Prostate gland (tissue), 2 donors: ENCODE results near the gene DYNC2LI1. TPM values are rescaled to one million over a fixed set of nuclear protein-coding genes. Genes with fewer than 3 reads are reported as not detected.

Experiments
- DNase-seq: peaks from one replicate; pipeline ENCODE4 v3.0.0-alpha.2; 2019; ENCODE audit warnings: low spot score
- H3K27ac ChIP-seq, 2 donors: fragments of 200-600 bp; sonication (generic); 2 replicates each; pipeline ENCODE4 v1.5.1; 2017 to 2019
- H3K27me3 ChIP-seq: fragments of 200-600 bp; sonication (generic); replicated peaks from 2 replicates; pipeline ENCODE4 v1.5.1; 2019; ENCODE audit not compliant: insufficient read depth
- H3K36me3 ChIP-seq, 2 donors: fragments of 200-600 bp; sonication (generic); 1 replicate in 1 of 2; 2 replicates in 1 of 2; pipeline versions ENCODE4 v1.5.1 to v1.8.1; 2017 to 2019
- H3K4me1 ChIP-seq: fragments of 200-600 bp; sonication (generic); replicated peaks from 2 replicates; pipeline ENCODE4 v1.5.1; 2019
- H3K4me3 ChIP-seq, 2 donors: fragments of 200-600 bp; sonication (generic); 2 replicates each; pipeline ENCODE4 v1.5.1; 2017 to 2019
- H3K9me3 ChIP-seq: fragments of 200-600 bp; sonication (generic); 2 replicates; pipeline ENCODE4 v1.5.1; 2017
- CTCF ChIP-seq, 4 experiments: fragments of 200-600 bp in 2 of 4; fragments of 450-650 bp in 2 of 4; sonication (generic) in 2 of 4; IDR thresholded peaks; 1 replicate in 3 of 4; 2 replicates in 1 of 4; pipeline ENCODE4 v1.5.1; 2016 to 2019; ENCODE audit warnings: antibody characterized with exemption in 4 of 4, mild to moderate bottlenecking in 2 of 4, moderate library complexity in 2 of 4
- POLR2A ChIP-seq: fragments of 450-650 bp; IDR thresholded peaks from one replicate; pipeline ENCODE4 v1.6.1; 2016; ENCODE audit warnings: antibody characterized with exemption, mild to moderate bottlenecking
- POLR2AphosphoS5 ChIP-seq: sonication (generic); formaldehyde crosslinking; IDR thresholded peaks from one replicate; pipeline ENCODE4 v1.6.1; 2017; ENCODE audit warnings: antibody characterized with exemption
- WGBS: methylation state at CpG from one replicate; pipeline ENCODE4 v1.1.5; 2018; 5-methylcytosine and 5-hydroxymethylcytosine counted together
- intact Hi-C: fragments of 100-400 bp; cut with DNase I; formaldehyde crosslinking; loops from one replicate; pipeline ENCODE4 v1.14.2; 2022
- total RNA-seq, 2 donors: library from RNA; depleted of rRNA; stranded (reverse); fragments of >200 nt; gene quantifications; one replicate each; pipeline ENCODE4 v1.1.0, GENCODE V29; 2016

DYNC2LI1 gene
- total RNA-seq, 2 donors from 2014 or later, result 26.1 to 27.3 TPM

DNA sequence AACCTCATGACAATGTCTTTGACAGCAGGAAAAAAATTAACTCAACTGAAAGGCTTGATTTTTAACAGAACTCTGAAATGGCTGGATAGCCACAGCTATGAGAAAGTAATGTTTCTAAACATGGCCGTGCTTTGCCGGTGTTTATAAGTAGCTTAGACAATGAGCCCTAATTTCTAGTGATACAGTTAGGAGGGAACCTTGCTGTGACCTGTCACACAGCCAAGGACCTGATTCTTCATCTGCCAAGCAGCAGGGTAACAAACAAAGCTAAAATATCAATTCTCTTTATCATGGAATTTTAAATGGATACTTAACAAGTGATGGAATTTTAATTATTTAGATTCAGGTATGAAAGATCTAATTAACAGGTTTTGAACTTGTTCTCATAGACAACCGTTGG is 24.3 kb upstream of the DYNC2LI1 start:
- no peak overlapping the region for H3K4me3 ChIP-seq
- no peaks in the 10 kb centered on the region for H3K36me3 ChIP-seq
- H3K4me1 ChIP-seq, result no peaks in the 10 kb centered on the region
- H3K27me3 ChIP-seq, result no peaks in the 10 kb centered on the region
- H3K9me3 ChIP-seq, result no peaks in the 10 kb centered on the region
- intact Hi-C loops, result no loop called here
- no peak for TF ChIP-seq POLR2A
- no peak for TF ChIP-seq POLR2AphosphoS5
- no peak for TF ChIP-seq CTCF (IDR thresholded peaks at IDR 0.05)
- WGBS, result 37% methylated on average over 3 of the region's 3 CpGs
- no peak for DNase-seq
- no peak overlapping the region for H3K27ac ChIP-seq

DNA sequence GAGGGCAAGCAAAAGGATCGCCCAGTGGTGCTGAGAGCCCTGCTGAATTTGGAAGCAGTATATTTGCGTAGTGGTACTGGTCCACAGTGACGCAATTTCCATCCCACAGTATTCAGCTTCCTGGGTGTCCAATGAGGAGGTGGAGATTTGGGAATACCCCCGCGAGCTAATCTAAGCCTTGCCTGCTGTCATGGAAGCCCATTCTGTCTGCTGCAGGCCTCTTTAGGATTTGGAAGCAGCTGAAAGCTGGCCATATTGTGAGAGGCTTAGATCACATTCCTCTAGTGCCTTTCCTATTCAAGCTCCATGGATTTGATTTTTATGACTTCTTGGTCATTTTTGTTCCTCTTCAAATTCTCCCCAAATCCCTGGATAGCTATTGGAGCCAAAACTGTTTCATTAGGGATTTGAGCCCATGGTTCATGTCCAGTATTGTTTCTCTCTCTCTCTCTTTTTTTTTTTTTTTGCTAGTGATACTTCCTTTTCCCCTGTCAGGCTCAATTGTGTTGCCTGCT is 22.3 kb upstream of the DYNC2LI1 start:
- H3K27me3 ChIP-seq, result no peaks in the 10 kb centered on the region
- H3K36me3 ChIP-seq, result no peaks in the 10 kb centered on the region
- 97% methylated on average over 5 of the region's 5 CpGs for WGBS
- TF ChIP-seq CTCF (IDR thresholded peaks at IDR 0.05) (no peak), POLR2A (no peak), POLR2AphosphoS5 (no peak)
- no peaks in the 10 kb centered on the region for H3K9me3 ChIP-seq
- intact Hi-C loops, result no loop called here
- H3K4me1 ChIP-seq, result no peaks in the 10 kb centered on the region
- H3K4me3 ChIP-seq, result no peak overlapping the region
- no peak for DNase-seq
- H3K27ac ChIP-seq, result no peak overlapping the region

- Histone ChIP-seq H3K4me3 (no peak overlapping the region), H3K9me3 (no peaks in the 10 kb centered on the region), H3K36me3 (no peaks in the 10 kb centered on the region), H3K27ac (no peak overlapping the region), H3K27me3 (no peaks in the 10 kb centered on the region), H3K4me1 (no peaks in the 10 kb centered on the region)
- intact Hi-C loops, result no loop called here
- TF ChIP-seq POLR2A (no peak), CTCF (IDR thresholded peaks at IDR 0.05) (no peak), POLR2AphosphoS5 (no peak)
- DNase-seq, result no peak
Measured at GRCh38 chr2:43752302-43752701, 21.5 kb upstream of the DYNC2LI1 start.

- Histone ChIP-seq H3K9me3 (no peaks in the 10 kb centered on the region), H3K4me3 (no peak overlapping the region), H3K36me3 (no peaks in the 10 kb centered on the region), H3K27me3 (no peaks in the 10 kb centered on the region), H3K4me1 (no peaks in the 10 kb centered on the region), H3K27ac (no peak overlapping the region)
- no peak for DNase-seq
- 87% methylated on average over 7 of the region's 7 CpGs for WGBS
- no peak for TF ChIP-seq POLR2AphosphoS5
- TF ChIP-seq CTCF (IDR thresholded peaks at IDR 0.05), result no peak
- TF ChIP-seq POLR2A, result no peak
- intact Hi-C loops, result no loop called here
Measured at GRCh38 chr2:43754180-43754579, 19.7 kb upstream of the DYNC2LI1 start.

DNA sequence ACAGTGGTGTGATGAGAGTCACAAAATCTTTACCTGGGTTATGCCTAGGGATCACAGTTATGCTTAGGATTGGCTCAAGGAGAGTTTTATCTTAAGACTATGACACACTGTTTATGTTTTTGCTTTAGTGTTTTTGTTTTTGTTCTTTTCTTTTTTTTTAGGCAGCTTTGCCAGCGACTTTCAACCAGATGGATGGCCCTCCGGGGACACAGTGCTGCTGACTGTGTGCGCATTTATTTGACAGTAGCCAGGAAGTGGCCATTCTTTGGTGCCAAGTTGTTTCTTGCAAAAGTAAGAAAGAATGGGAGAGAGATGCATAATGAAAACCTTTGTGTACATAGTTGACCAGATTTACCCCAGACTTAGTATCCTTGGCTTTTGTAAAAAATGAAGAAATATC is 15.1 kb upstream of the DYNC2LI1 start:
- Histone ChIP-seq H3K4me1 (no peaks in the 10 kb centered on the region), H3K4me3 (no peak overlapping the region), H3K27me3 (no peaks in the 10 kb centered on the region), H3K36me3 (no peaks in the 10 kb centered on the region), H3K9me3 (no peaks in the 10 kb centered on the region), H3K27ac (no peak overlapping the region)
- 42% methylated on average over 3 of the region's 3 CpGs for WGBS
- no peak for DNase-seq
- intact Hi-C loops, result no loop called here
- TF ChIP-seq POLR2AphosphoS5 (no peak), CTCF (IDR thresholded peaks at IDR 0.05) (no peak), POLR2A (no peak)
